C4-2B (cell line): ENCODE measurements around the gene PBX1.

ENCODE experiments used
- ZFX ChIP-seq: fragments of 450-650 bp; IDR thresholded peaks from 2 replicates; pipeline ENCODE4 v1.6.1; 2017
- TF ChIP-seq, protein P1 (sequence below): fragments of 450-650 bp; conservative IDR thresholded peaks from 2 replicates; pipeline ENCODE4 v1.5.1; 2017; ENCODE audit warnings: mild to moderate bottlenecking

DNA sequence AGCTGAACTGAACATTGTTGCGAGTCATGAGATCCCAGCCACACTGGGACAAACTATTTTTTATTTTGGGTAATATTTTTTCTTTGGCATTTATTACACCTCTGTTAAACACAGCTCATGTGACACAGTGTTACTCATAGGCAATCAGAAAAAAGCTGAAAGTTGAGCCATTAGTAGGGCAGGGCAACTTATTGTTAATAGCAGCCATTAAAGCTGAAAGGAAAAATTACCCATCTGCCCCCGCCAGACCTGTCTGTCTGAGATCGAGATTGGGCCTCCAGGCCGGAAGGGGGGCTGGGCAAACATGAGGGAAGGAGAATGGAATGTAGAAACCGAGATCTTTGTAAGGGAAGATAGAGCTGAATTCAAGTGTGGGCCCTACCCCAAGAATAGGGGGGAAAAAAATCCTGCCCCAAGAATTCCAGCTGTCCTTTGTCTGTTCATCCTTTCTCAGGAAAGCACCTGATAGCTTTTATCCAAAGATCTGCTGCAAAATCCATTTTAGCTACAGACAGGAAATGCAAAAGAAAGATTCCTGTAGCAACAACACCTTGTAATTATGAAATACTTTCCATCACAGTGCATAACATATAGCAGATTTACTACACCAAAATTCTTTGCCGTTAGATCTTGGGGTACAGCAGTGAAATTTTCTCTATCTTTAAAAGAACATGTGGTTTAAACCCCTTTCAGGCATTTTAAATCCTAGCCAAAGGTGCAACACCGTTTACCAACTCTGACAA is 212.8 kb downstream of the PBX1 start:
- TF ChIP-seq, protein P1, sequence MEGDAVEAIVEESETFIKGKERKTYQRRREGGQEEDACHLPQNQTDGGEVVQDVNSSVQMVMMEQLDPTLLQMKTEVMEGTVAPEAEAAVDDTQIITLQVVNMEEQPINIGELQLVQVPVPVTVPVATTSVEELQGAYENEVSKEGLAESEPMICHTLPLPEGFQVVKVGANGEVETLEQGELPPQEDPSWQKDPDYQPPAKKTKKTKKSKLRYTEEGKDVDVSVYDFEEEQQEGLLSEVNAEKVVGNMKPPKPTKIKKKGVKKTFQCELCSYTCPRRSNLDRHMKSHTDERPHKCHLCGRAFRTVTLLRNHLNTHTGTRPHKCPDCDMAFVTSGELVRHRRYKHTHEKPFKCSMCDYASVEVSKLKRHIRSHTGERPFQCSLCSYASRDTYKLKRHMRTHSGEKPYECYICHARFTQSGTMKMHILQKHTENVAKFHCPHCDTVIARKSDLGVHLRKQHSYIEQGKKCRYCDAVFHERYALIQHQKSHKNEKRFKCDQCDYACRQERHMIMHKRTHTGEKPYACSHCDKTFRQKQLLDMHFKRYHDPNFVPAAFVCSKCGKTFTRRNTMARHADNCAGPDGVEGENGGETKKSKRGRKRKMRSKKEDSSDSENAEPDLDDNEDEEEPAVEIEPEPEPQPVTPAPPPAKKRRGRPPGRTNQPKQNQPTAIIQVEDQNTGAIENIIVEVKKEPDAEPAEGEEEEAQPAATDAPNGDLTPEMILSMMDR: no peak
- no peak for TF ChIP-seq ZFX
